ENCODE measurements around the gene ATG2B.

The ATG2B gene

GRCh38 chr14:96363751-96364336, 703 bp upstream of the ATG2B start (continued):
- no peak for TF ChIP-seq ZNF18 (tag by site-specific recombination; IDR thresholded peaks at IDR 0.05)
- peak; percentile 89 for TF ChIP-seq ZNF600 (tag by site-specific recombination; IDR thresholded peaks at IDR 0.05)
- no peak for TF ChIP-seq SP3 (tag by site-specific recombination; IDR thresholded peaks at IDR 0.05)
- TF ChIP-seq GLI4 (tag by site-specific recombination; IDR thresholded peaks at IDR 0.05) = no peak
- no peak for TF ChIP-seq ZNF280C (tag by site-specific recombination; IDR thresholded peaks at IDR 0.05)
- TF ChIP-seq PRDM10 (tag by site-specific recombination; IDR thresholded peaks at IDR 0.05) = peak; percentile 43; the same call in 1 of the 2 replicates
- no peak for TF ChIP-seq ZNF221 (tag by site-specific recombination; IDR thresholded peaks at IDR 0.05; ENCODE audit: borderline replicate concordance)

GRCh38 chr14:96362071-96362964, 823 bp downstream of the ATG2B start:
- H3K27ac ChIP-seq (ENCODE audit: extremely low read depth, low read depth, low read length) = peak overlapping the region; percentile 73
- H3K9me3 ChIP-seq (ENCODE audit: control insufficient read depth, insufficient read depth, low read depth, low read length) = no peaks in the 10 kb centered on the region
- peaks cover 18% of the 10 kb centered on the region for H3K4me1 ChIP-seq (ENCODE audit: control insufficient read depth, insufficient read depth, low read length)
- ChIA-PET CTCF (no interaction called here), POLR2A (interaction anchor here (0.7 kb wide), 1 partner anchor 29 kb away, joined by 3 read pairs; no protein-coding TSS in a partner anchor)
- H3K36me3 ChIP-seq (ENCODE audit: control insufficient read depth in 2 of 2, insufficient read depth in 1 of 2, low read length in 2 of 2) = no peaks in the 10 kb centered on the region; a peak in 1 of 3 replicates
- H3K4me3 ChIP-seq (ENCODE audit: low read depth, low read length) = peak overlapping the region; percentile 98
- TF ChIP-seq ZNF48 (tag by site-specific recombination; IDR thresholded peaks at IDR 0.05) = no peak
- TF ChIP-seq ZFHX2 (tag by site-specific recombination; conservative IDR thresholded peaks at IDR 0.05) = peak; percentile 26; the same call in 1 of the 2 replicates
- peak; percentile 76; the same call in 1 of the 2 replicates for TF ChIP-seq SP7 (tag by site-specific recombination; IDR thresholded peaks at IDR 0.05)
- TF ChIP-seq TSHZ1 (tag by site-specific recombination; IDR thresholded peaks at IDR 0.05; ENCODE audit: borderline replicate concordance) = peak; percentile 33; the same call in 1 of the 2 replicates
- TF ChIP-seq ZBTB44 (tag by site-specific recombination; IDR thresholded peaks at IDR 0.05) = peak; percentile 91
- TF ChIP-seq IKZF3 (tag by site-specific recombination; IDR thresholded peaks at IDR 0.05) = peak; percentile 41; the same call in 1 of the 2 replicates
- TF ChIP-seq ZNF416 (tag by site-specific recombination; IDR thresholded peaks at IDR 0.05) = no peak
- no peak for TF ChIP-seq ZNF843 (tag by site-specific recombination; IDR thresholded peaks at IDR 0.05)
- TF ChIP-seq HOXC10 (CRISPR knock-in tag; IDR thresholded peaks at IDR 0.05) = no peak
- 0 out of 2 replicates have a peak, but pooled peaks have one; percentile 16 for TF ChIP-seq SCRT1 (tag by site-specific recombination; IDR thresholded peaks at IDR 0.05; ENCODE audit: borderline replicate concordance)
- no peak for TF ChIP-seq ZNF19 (tag by site-specific recombination; IDR thresholded peaks at IDR 0.05; ENCODE audit: low read depth)
- no peak for TF ChIP-seq TRIM28 (IDR thresholded peaks at IDR 0.05; ENCODE audit: borderline replicate concordance, low read length)
- no peak; the same call in 1 of the 2 replicates for TF ChIP-seq ZNF335 (tag by site-specific recombination; conservative IDR thresholded peaks at IDR 0.05)
- peak; percentile 41 for TF ChIP-seq ZBTB20 (tag by site-specific recombination; IDR thresholded peaks at IDR 0.05)

Data from HEK293 (cell line).